HFF-Myc (cell line): ENCODE data around the gene KCNQ2.
"Not testable (repeated sequence)": the region's sequence is repeated elsewhere in the genome, so short reads cannot be mapped to it uniquely, and the experiment has no call there.

Source experiments
- DNase-seq: peaks from one replicate; pipeline ENCODE4 v3.0.0-alpha.2; 2011; ENCODE audit warnings: low read depth; ENCODE audit errors: extremely low read depth
- H3K4me3 ChIP-seq: replicated peaks from 2 replicates; pipeline ENCODE4 v1.5.1; 2011; ENCODE audit warnings: low read depth, mild to moderate bottlenecking, control low read depth, low read length
- CTCF ChIP-seq: IDR thresholded peaks from 2 replicates; pipeline ENCODE4 v1.5.1; 2012; ENCODE audit warnings: mild to moderate bottlenecking, low read depth, low read length, control low read depth; ENCODE audit errors: missing control alignments

Gene KCNQ2

GRCh38 chr20:63483834-63484233, 11.4 kb upstream of the KCNQ2 start:
- no peak for DNase-seq
- TF ChIP-seq CTCF: no peak
- H3K4me3 ChIP-seq: no peak overlapping the region

GRCh38 chr20:63482021-63482587, 9.6 kb upstream of the KCNQ2 start:
- TF ChIP-seq CTCF: no peak
- no peak for DNase-seq
- no peak overlapping the region for H3K4me3 ChIP-seq

GRCh38 chr20:63481503-63481902, 9.0 kb upstream of the KCNQ2 start:
- no peak for TF ChIP-seq CTCF
- no peak overlapping the region for H3K4me3 ChIP-seq
- no peak for DNase-seq

GRCh38 chr20:63479695-63480419, 7.4 kb upstream of the KCNQ2 start:
- not testable (repeated sequence) for DNase-seq, H3K4me3 ChIP-seq

- TF ChIP-seq CTCF: no peak
- DNase-seq: no peak
- no peak overlapping the region for H3K4me3 ChIP-seq
Observed at GRCh38 chr20:63478346-63479302, 6.2 kb upstream of the KCNQ2 start.

- TF ChIP-seq CTCF: no peak
- no peak for DNase-seq
- H3K4me3 ChIP-seq: no peak overlapping the region
Observed at GRCh38 chr20:63477944-63478343, 5.5 kb upstream of the KCNQ2 start.

GRCh38 chr20:63477061-63477616, 4.7 kb upstream of the KCNQ2 start:
- no peak for TF ChIP-seq CTCF
- DNase-seq: no peak
- no peak overlapping the region for H3K4me3 ChIP-seq
